HepG2 (cell line): ENCODE measurements around the gene SEMA3F. TPM values are rescaled to one million over a fixed set of nuclear protein-coding genes. Genes with fewer than 3 reads are reported as not detected.

Source experiments
- GMEB1 ChIP-seq: sonication (generic); formaldehyde crosslinking; IDR thresholded peaks from 2 replicates; pipeline ENCODE4 v1.5.1; 2020; ENCODE audit warnings: missing genetic modification reagents, mild to moderate bottlenecking, borderline replicate concordance
- IRF2 ChIP-seq: IDR thresholded peaks from 2 replicates; pipeline ENCODE4 v1.6.1; 2018; ENCODE audit warnings: missing genetic modification reagents, missing compliant biosample characterization
- MXI1 ChIP-seq: IDR thresholded peaks from 3 replicates; pipeline ENCODE4 v1.6.1; 2012; ENCODE audit warnings: low read depth, low read length, inconsistent platforms, borderline replicate concordance
- POLR2AphosphoS2 ChIP-seq: IDR thresholded peaks from 2 replicates; pipeline ENCODE4 v1.6.1; 2011; ENCODE audit warnings: low read depth, low read length, improper control_type of control experiment
- POLR2AphosphoS5 ChIP-seq: IDR thresholded peaks from 2 replicates; pipeline ENCODE4 v1.6.1; 2012; ENCODE audit warnings: low read depth, low read length
- ZFP36L1 ChIP-seq: sonication (generic); formaldehyde crosslinking; IDR thresholded peaks from 2 replicates; pipeline ENCODE4 v1.8.0; 2022; ENCODE audit warnings: mild to moderate bottlenecking, missing genetic modification reagents, moderate library complexity
- ZFX ChIP-seq: sonication (generic); formaldehyde crosslinking; IDR thresholded peaks from 2 replicates; pipeline ENCODE4 v1.4.0; 2020; ENCODE audit warnings: mild to moderate bottlenecking, low read depth, missing genetic modification reagents, moderate library complexity
- ZNF17 ChIP-seq: sonication (generic); formaldehyde crosslinking; IDR thresholded peaks from 2 replicates; pipeline ENCODE4 v1.5.0; 2020; ENCODE audit warnings: mild to moderate bottlenecking, missing genetic modification reagents
- ZNF567 ChIP-seq: sonication (generic); formaldehyde crosslinking; IDR thresholded peaks from 2 replicates; pipeline ENCODE4 v1.8.1; 2023; ENCODE audit warnings: mild to moderate bottlenecking, missing genetic modification reagents, borderline replicate concordance
- ZNF670 ChIP-seq: sonication (generic); formaldehyde crosslinking; IDR thresholded peaks from 2 replicates; pipeline ENCODE4 v1.8.0; 2022; ENCODE audit warnings: mild to moderate bottlenecking, missing genetic modification reagents, borderline replicate concordance
- ZNF710 ChIP-seq: sonication (generic); formaldehyde crosslinking; IDR thresholded peaks from 2 replicates; pipeline ENCODE4 v1.5.0; 2020; ENCODE audit warnings: mild to moderate bottlenecking, missing genetic modification reagents, borderline replicate concordance
- ZNF776 ChIP-seq: sonication (generic); formaldehyde crosslinking; IDR thresholded peaks from 2 replicates; pipeline ENCODE4 v1.4.0; 2020; ENCODE audit warnings: mild to moderate bottlenecking, missing genetic modification reagents
- polyA plus RNA-seq, 8 experiments: library from polyadenylated mRNA; depleted of rRNA in 3 of 8; stranded (reverse) in 7 of 8; unstranded in 1 of 8; fragments of >200 nt; fragmentation: Illumina TruSeq in 4 of 8; extraction: Trizol in 4 of 8; gene quantifications; 2 replicates each; pipeline versions ENCODE4 v1.2.1 to v1.2.3, GENCODE V29; 2011 to 2016; ENCODE audit warnings: low read depth in 4 of 8, missing spikeins in 1 of 8, mixed read lengths in 1 of 8; ENCODE audit not compliant: insufficient read depth in 1 of 8
- total RNA-seq, 5 experiments: library from RNA; depleted of rRNA; stranded (reverse); fragments of >200 nt; fragmentation: Illumina TruSeq; extraction: Trizol; gene quantifications; 2 replicates each; pipeline ENCODE4 v1.2.3, GENCODE V29; 2016; ENCODE audit warnings: low read depth in 1 of 5
- TF ChIP-seq, protein P1 (sequence below): sonication (generic); formaldehyde crosslinking; IDR thresholded peaks from 2 replicates; pipeline ENCODE4 v1.5.0; 2020; ENCODE audit warnings: missing genetic modification reagents, mild to moderate bottlenecking, borderline replicate concordance
- TF ChIP-seq, protein P2 (sequence below): sonication (generic); formaldehyde crosslinking; IDR thresholded peaks from 2 replicates; pipeline ENCODE4 v1.5.0; 2020; ENCODE audit warnings: mild to moderate bottlenecking, missing genetic modification reagents
- TF ChIP-seq, protein P3 (sequence below): IDR thresholded peaks from 2 replicates; pipeline ENCODE4 v1.6.1; 2016

Gene SEMA3F
- total and polyA plus RNA-seq, 2 of the 13 experiments (the other 11 are each of a cell fraction or from before 2014, with no cell fraction given): 7.6 to 17.2 TPM

GRCh38 chr3:50235716-50236483 lies 80.8 kb downstream of the SEMA3F start, which contains the start of gene GNAI2 (continued):
- TF ChIP-seq POLR2AphosphoS2 (no peak), ZNF17 (CRISPR knock-in tag) (no peak), POLR2AphosphoS5 (peak; percentile 74), MXI1 (peak; percentile 62; the same call in 1 of the 3 replicates), ZNF567 (CRISPR knock-in tag) (no peak), ZNF710 (CRISPR knock-in tag) (no peak), IRF2 (CRISPR knock-in tag) (no peak), ZFX (peak; percentile 75), ZFP36L1 (CRISPR knock-in tag) (no peak), GMEB1 (CRISPR knock-in tag) (0 out of 2 replicates have a peak, but pooled peaks have one; percentile 41), ZNF776 (no peak; the same call in 1 of the 2 replicates), ZNF670 (CRISPR knock-in tag) (no peak)
- TF ChIP-seq, protein P1, sequence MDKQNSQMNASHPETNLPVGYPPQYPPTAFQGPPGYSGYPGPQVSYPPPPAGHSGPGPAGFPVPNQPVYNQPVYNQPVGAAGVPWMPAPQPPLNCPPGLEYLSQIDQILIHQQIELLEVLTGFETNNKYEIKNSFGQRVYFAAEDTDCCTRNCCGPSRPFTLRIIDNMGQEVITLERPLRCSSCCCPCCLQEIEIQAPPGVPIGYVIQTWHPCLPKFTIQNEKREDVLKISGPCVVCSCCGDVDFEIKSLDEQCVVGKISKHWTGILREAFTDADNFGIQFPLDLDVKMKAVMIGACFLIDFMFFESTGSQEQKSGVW: no peak
- TF ChIP-seq, protein P2, sequence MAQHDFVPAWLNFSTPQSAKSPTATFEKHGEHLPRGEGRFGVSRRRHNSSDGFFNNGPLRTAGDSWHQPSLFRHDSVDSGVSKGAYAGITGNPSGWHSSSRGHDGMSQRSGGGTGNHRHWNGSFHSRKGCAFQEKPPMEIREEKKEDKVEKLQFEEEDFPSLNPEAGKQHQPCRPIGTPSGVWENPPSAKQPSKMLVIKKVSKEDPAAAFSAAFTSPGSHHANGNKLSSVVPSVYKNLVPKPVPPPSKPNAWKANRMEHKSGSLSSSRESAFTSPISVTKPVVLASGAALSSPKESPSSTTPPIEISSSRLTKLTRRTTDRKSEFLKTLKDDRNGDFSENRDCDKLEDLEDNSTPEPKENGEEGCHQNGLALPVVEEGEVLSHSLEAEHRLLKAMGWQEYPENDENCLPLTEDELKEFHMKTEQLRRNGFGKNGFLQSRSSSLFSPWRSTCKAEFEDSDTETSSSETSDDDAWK: no peak
- TF ChIP-seq, protein P3, sequence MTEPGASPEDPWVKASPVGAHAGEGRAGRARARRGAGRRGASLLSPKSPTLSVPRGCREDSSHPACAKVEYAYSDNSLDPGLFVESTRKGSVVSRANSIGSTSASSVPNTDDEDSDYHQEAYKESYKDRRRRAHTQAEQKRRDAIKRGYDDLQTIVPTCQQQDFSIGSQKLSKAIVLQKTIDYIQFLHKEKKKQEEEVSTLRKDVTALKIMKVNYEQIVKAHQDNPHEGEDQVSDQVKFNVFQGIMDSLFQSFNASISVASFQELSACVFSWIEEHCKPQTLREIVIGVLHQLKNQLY: no peak
- TF ChIP-seq, all 625 proteins: peak for 106
